ENCODE measurements around the gene C1orf174. TPM values are rescaled to one million over a fixed set of nuclear protein-coding genes. Genes with fewer than 3 reads are reported as not detected.

C1orf174 gene
- total RNA-seq, 2 donors from 2014 or later = 14.8 to 15.6 TPM

GRCh38 chr1:3926956-3927355, 26.9 kb upstream of the C1orf174 start:
- H3K27me3 ChIP-seq = no peaks in the 10 kb centered on the region
- no peak for ATAC-seq
- no peak overlapping the region for H3K27ac ChIP-seq
- TF ChIP-seq CTCF (IDR thresholded peaks at IDR 0.05) = no peak
- no peak for TF ChIP-seq POLR2A (IDR thresholded peaks at IDR 0.05)
- no peaks in the 10 kb centered on the region for H3K9me3 ChIP-seq
- intact Hi-C loops (cut with DNase I) = no loop called here
- no peak overlapping the region for H3K4me3 ChIP-seq
- DNase-seq = no peak
- H3K36me3 ChIP-seq (replicated peaks in 1 of 2; ENCODE audit: insufficient read depth in 1 of 2, low read depth in 2 of 2) = no peaks in the 10 kb centered on the region
- H3K4me1 ChIP-seq = no peaks in the 10 kb centered on the region

GRCh38 chr1:3925762-3926161, 25.7 kb upstream of the C1orf174 start:
- Histone ChIP-seq H3K9me3 (no peaks in the 10 kb centered on the region), H3K27me3 (no peaks in the 10 kb centered on the region), H3K4me3 (no peak overlapping the region), H3K4me1 (no peaks in the 10 kb centered on the region), H3K27ac (no peak overlapping the region), H3K36me3 (replicated peaks in 1 of 2; ENCODE audit: insufficient read depth in 1 of 2, low read depth in 2 of 2) (no peaks in the 10 kb centered on the region)
- 42 to 70% methylated on average over 8 of the region's 8 CpGs for WGBS, 2 donors
- no peak for TF ChIP-seq POLR2A (IDR thresholded peaks at IDR 0.05)
- TF ChIP-seq CTCF (IDR thresholded peaks at IDR 0.05) = no peak
- intact Hi-C loops (cut with DNase I) = no loop called here
- ATAC-seq = no peak
- no peak for DNase-seq

- H3K4me1 ChIP-seq = no peaks in the 10 kb centered on the region
- H3K27ac ChIP-seq = no peak overlapping the region
- ATAC-seq (no peak), DNase-seq (no peak)
- H3K27me3 ChIP-seq = no peaks in the 10 kb centered on the region
- H3K36me3 ChIP-seq (replicated peaks in 1 of 2; ENCODE audit: insufficient read depth in 1 of 2, low read depth in 2 of 2) = no peaks in the 10 kb centered on the region
- intact Hi-C loops (cut with DNase I) = no loop called here
- WGBS, 2 donors = 64 to 78% methylated on average over 3 to 12 of the region's 12 CpGs
- H3K4me3 ChIP-seq = no peak overlapping the region
- no peaks in the 10 kb centered on the region for H3K9me3 ChIP-seq
- TF ChIP-seq CTCF (IDR thresholded peaks at IDR 0.05) (no peak), POLR2A (IDR thresholded peaks at IDR 0.05) (no peak)
These were observed 25.2 kb upstream of the C1orf174 start for GRCh38 chr1:3925256-3925655.

- Histone ChIP-seq H3K4me3 (no peak overlapping the region), H3K4me1 (no peaks in the 10 kb centered on the region), H3K27ac (no peak overlapping the region), H3K36me3 (replicated peaks in 1 of 2; ENCODE audit: insufficient read depth in 1 of 2, low read depth in 2 of 2) (no peaks in the 10 kb centered on the region), H3K9me3 (no peaks in the 10 kb centered on the region), H3K27me3 (no peaks in the 10 kb centered on the region)
- ATAC-seq (no peak), DNase-seq (no peak)
- no peak for TF ChIP-seq POLR2A (IDR thresholded peaks at IDR 0.05)
- TF ChIP-seq CTCF (IDR thresholded peaks at IDR 0.05) = no peak
- intact Hi-C loops (cut with DNase I) = no loop called here
- WGBS, 2 donors = 37 to 47% methylated on average over 3 of the region's 3 CpGs
These were observed 24.8 kb upstream of the C1orf174 start for GRCh38 chr1:3924825-3925220.

GRCh38 chr1:3924186-3924824, 24.2 kb upstream of the C1orf174 start:
- Histone ChIP-seq H3K9me3 (no peaks in the 10 kb centered on the region), H3K4me1 (no peaks in the 10 kb centered on the region), H3K4me3 (no peak overlapping the region), H3K36me3 (replicated peaks in 1 of 2; ENCODE audit: insufficient read depth in 1 of 2, low read depth in 2 of 2) (no peaks in the 10 kb centered on the region), H3K27ac (no peak overlapping the region), H3K27me3 (no peaks in the 10 kb centered on the region)
- WGBS, 2 donors = 32 to 41% methylated on average over 11 to 13 of the region's 13 CpGs
- intact Hi-C loops (cut with DNase I) = no loop called here
- no peak for DNase-seq
- no peak for TF ChIP-seq POLR2A (IDR thresholded peaks at IDR 0.05)
- no peak for ATAC-seq

Data from body of pancreas (tissue), 4 donors.